HepG2 (cell line): Measurements from ENCODE around the gene KIAA1328. TPM values are rescaled to one million over a fixed set of nuclear protein-coding genes. Genes with fewer than 3 reads are reported as not detected.

ENCODE experiments used
- ATF1 ChIP-seq: IDR thresholded peaks from 2 replicates; pipeline ENCODE4 v1.6.1; 2016; ENCODE audit warnings: mild to moderate bottlenecking, control low read depth
- CREB1 ChIP-seq, 2 experiments: fragments of 450-650 bp in 1 of 2; IDR thresholded peaks; 2 replicates each; pipeline ENCODE4 v1.6.1; 2016 to 2017; ENCODE audit warnings: control low read depth in 1 of 2, mild to moderate bottlenecking in 1 of 2, missing compliant biosample characterization in 1 of 2, missing genetic modification characterization in 1 of 2
- NR2C2 ChIP-seq: sonication (generic); formaldehyde crosslinking; IDR thresholded peaks from 2 replicates; pipeline ENCODE4 v1.4.0; 2020; ENCODE audit warnings: missing genetic modification reagents, mild to moderate bottlenecking, moderate library complexity, borderline replicate concordance
- RBM22 ChIP-seq: fragments of 200-400 bp; formaldehyde crosslinking; optimal IDR thresholded peaks from 2 replicates; pipeline ENCODE3; 2017; ENCODE audit warnings: mild to moderate bottlenecking, low read length, moderate library complexity
- RCOR2 ChIP-seq: IDR thresholded peaks from 2 replicates; pipeline ENCODE4 v1.6.1; 2016; ENCODE audit warnings: missing biosample characterization, missing genetic modification reagents
- SKI ChIP-seq: fragments of 450-650 bp; IDR thresholded peaks from one replicate; pipeline ENCODE4 v1.6.1; 2018; ENCODE audit warnings: mild to moderate bottlenecking; ENCODE audit not compliant: partially characterized antibody
- THAP8 ChIP-seq: sonication (generic); formaldehyde crosslinking; IDR thresholded peaks from 2 replicates; pipeline ENCODE4 v1.5.1; 2020; ENCODE audit warnings: missing genetic modification reagents, mild to moderate bottlenecking, borderline replicate concordance
- U2AF1 ChIP-seq: fragments of 200-400 bp; formaldehyde crosslinking; optimal IDR thresholded peaks from 2 replicates; pipeline ENCODE3; 2017; ENCODE audit warnings: mild to moderate bottlenecking, low read depth, low read length
- ZC3H4 ChIP-seq: sonication (generic); formaldehyde crosslinking; IDR thresholded peaks from 2 replicates; pipeline ENCODE4 v1.4.0; 2020; ENCODE audit warnings: missing genetic modification reagents, borderline replicate concordance
- ZNF33B ChIP-seq: sonication (generic); formaldehyde crosslinking; IDR thresholded peaks from 2 replicates; pipeline ENCODE4 v1.5.1; 2020; ENCODE audit warnings: mild to moderate bottlenecking, missing genetic modification reagents
- ZNF441 ChIP-seq: sonication (generic); formaldehyde crosslinking; IDR thresholded peaks from 2 replicates; pipeline ENCODE4 v1.7.0; 2021; ENCODE audit warnings: missing genetic modification reagents, borderline replicate concordance
- ZNF501 ChIP-seq: sonication (generic); formaldehyde crosslinking; IDR thresholded peaks from 2 replicates; pipeline ENCODE4 v1.5.1; 2020; ENCODE audit warnings: mild to moderate bottlenecking, moderate library complexity, missing genetic modification reagents
- ZNF510 ChIP-seq: sonication (generic); formaldehyde crosslinking; IDR thresholded peaks from 2 replicates; pipeline ENCODE4 v1.4.0; 2020; ENCODE audit warnings: low read depth, mild to moderate bottlenecking, missing genetic modification reagents
- ZNF777 ChIP-seq: sonication (generic); formaldehyde crosslinking; IDR thresholded peaks from 2 replicates; pipeline ENCODE4 v1.4.0; 2020; ENCODE audit warnings: missing genetic modification reagents
- polyA plus RNA-seq, 8 experiments: library from polyadenylated mRNA; depleted of rRNA in 3 of 8; stranded (reverse) in 7 of 8; unstranded in 1 of 8; fragments of >200 nt; fragmentation: Illumina TruSeq in 4 of 8; extraction: Trizol in 4 of 8; gene quantifications; 2 replicates each; pipeline versions ENCODE4 v1.2.1 to v1.2.3, GENCODE V29; 2011 to 2016; ENCODE audit warnings: low read depth in 4 of 8, missing spikeins in 1 of 8, mixed read lengths in 1 of 8; ENCODE audit not compliant: insufficient read depth in 1 of 8
- total RNA-seq, 5 experiments: library from RNA; depleted of rRNA; stranded (reverse); fragments of >200 nt; fragmentation: Illumina TruSeq; extraction: Trizol; gene quantifications; 2 replicates each; pipeline ENCODE4 v1.2.3, GENCODE V29; 2016; ENCODE audit warnings: low read depth in 1 of 5
- TF ChIP-seq, protein P1 (sequence below): sonication (generic); formaldehyde crosslinking; IDR thresholded peaks from 2 replicates; pipeline ENCODE4 v1.9.0; 2021; ENCODE audit warnings: mild to moderate bottlenecking, missing genetic modification reagents
- TF ChIP-seq, protein P2 (sequence below): sonication (generic); formaldehyde crosslinking; IDR thresholded peaks from 2 replicates; pipeline ENCODE4 v1.5.0; 2020; ENCODE audit warnings: missing genetic modification reagents
- TF ChIP-seq, protein P3 (sequence below): IDR thresholded peaks from 2 replicates; pipeline ENCODE4 v1.6.1; 2012; ENCODE audit warnings: inconsistent platforms
- TF ChIP-seq, protein P4 (sequence below): sonication (generic); formaldehyde crosslinking; IDR thresholded peaks from 2 replicates; pipeline ENCODE4 v1.4.0; 2020; ENCODE audit warnings: missing genetic modification reagents

Gene KIAA1328
- total and polyA plus RNA-seq, 2 of the 13 experiments (the other 11 are each of a cell fraction or from before 2014, with no cell fraction given) = 4.1 to 6.0 TPM

- TF ChIP-seq, protein P1, sequence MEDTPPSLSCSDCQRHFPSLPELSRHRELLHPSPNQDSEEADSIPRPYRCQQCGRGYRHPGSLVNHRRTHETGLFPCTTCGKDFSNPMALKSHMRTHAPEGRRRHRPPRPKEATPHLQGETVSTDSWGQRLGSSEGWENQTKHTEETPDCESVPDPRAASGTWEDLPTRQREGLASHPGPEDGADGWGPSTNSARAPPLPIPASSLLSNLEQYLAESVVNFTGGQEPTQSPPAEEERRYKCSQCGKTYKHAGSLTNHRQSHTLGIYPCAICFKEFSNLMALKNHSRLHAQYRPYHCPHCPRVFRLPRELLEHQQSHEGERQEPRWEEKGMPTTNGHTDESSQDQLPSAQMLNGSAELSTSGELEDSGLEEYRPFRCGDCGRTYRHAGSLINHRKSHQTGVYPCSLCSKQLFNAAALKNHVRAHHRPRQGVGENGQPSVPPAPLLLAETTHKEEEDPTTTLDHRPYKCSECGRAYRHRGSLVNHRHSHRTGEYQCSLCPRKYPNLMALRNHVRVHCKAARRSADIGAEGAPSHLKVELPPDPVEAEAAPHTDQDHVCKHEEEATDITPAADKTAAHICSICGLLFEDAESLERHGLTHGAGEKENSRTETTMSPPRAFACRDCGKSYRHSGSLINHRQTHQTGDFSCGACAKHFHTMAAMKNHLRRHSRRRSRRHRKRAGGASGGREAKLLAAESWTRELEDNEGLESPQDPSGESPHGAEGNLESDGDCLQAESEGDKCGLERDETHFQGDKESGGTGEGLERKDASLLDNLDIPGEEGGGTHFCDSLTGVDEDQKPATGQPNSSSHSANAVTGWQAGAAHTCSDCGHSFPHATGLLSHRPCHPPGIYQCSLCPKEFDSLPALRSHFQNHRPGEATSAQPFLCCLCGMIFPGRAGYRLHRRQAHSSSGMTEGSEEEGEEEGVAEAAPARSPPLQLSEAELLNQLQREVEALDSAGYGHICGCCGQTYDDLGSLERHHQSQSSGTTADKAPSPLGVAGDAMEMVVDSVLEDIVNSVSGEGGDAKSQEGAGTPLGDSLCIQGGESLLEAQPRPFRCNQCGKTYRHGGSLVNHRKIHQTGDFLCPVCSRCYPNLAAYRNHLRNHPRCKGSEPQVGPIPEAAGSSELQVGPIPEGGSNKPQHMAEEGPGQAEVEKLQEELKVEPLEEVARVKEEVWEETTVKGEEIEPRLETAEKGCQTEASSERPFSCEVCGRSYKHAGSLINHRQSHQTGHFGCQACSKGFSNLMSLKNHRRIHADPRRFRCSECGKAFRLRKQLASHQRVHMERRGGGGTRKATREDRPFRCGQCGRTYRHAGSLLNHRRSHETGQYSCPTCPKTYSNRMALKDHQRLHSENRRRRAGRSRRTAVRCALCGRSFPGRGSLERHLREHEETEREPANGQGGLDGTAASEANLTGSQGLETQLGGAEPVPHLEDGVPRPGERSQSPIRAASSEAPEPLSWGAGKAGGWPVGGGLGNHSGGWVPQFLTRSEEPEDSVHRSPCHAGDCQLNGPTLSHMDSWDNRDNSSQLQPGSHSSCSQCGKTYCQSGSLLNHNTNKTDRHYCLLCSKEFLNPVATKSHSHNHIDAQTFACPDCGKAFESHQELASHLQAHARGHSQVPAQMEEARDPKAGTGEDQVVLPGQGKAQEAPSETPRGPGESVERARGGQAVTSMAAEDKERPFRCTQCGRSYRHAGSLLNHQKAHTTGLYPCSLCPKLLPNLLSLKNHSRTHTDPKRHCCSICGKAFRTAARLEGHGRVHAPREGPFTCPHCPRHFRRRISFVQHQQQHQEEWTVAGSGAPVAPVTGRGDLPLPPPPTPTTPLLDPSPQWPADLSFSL = no peak
- TF ChIP-seq ZC3H4 (CRISPR knock-in tag) (no peak), NR2C2 (CRISPR knock-in tag) (peak; percentile 61), RCOR2 (peak; percentile 89), ZNF510 (no peak), ZNF501 (CRISPR knock-in tag) (peak; percentile 55; the same call in 1 of the 2 replicates), ZNF777 (CRISPR knock-in tag) (peak; percentile 92), ZNF441 (peak; percentile 49; the same call in 1 of the 2 replicates), U2AF1 (peak; percentile 23), CREB1 (IDR thresholded peaks at IDR 0.05) (peak; percentile 26; the same call in 1 of the 2 replicates), CREB1 (CRISPR knock-in tag; IDR thresholded peaks at IDR 0.05) (no peak), RBM22 (no peak), SKI (peak; percentile 70), THAP8 (peak; percentile 87; the same call in 1 of the 2 replicates), ATF1 (no peak), ZNF33B (CRISPR knock-in tag) (0 out of 2 replicates have a peak, but pooled peaks have one; percentile 25)
- TF ChIP-seq, protein P2, sequence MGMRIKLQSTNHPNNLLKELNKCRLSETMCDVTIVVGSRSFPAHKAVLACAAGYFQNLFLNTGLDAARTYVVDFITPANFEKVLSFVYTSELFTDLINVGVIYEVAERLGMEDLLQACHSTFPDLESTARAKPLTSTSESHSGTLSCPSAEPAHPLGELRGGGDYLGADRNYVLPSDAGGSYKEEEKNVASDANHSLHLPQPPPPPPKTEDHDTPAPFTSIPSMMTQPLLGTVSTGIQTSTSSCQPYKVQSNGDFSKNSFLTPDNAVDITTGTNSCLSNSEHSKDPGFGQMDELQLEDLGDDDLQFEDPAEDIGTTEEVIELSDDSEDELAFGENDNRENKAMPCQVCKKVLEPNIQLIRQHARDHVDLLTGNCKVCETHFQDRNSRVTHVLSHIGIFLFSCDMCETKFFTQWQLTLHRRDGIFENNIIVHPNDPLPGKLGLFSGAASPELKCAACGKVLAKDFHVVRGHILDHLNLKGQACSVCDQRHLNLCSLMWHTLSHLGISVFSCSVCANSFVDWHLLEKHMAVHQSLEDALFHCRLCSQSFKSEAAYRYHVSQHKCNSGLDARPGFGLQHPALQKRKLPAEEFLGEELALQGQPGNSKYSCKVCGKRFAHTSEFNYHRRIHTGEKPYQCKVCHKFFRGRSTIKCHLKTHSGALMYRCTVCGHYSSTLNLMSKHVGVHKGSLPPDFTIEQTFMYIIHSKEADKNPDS = peak; percentile 75; the same call in 1 of the 2 replicates
- TF ChIP-seq, protein P3, sequence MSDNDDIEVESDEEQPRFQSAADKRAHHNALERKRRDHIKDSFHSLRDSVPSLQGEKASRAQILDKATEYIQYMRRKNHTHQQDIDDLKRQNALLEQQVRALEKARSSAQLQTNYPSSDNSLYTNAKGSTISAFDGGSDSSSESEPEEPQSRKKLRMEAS = peak; percentile 95
- TF ChIP-seq, protein P4, sequence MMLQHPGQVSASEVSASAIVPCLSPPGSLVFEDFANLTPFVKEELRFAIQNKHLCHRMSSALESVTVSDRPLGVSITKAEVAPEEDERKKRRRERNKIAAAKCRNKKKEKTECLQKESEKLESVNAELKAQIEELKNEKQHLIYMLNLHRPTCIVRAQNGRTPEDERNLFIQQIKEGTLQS (CRISPR knock-in tag) = no peak
Observed at GRCh38 chr18:36828630-36829361, at the start of gene KIAA1328, which contains the start of gene TPGS2 (continued).
